Omental fat pad (tissue), 4 donors: ENCODE measurements around the gene H6PD. TPM values are rescaled to one million over a fixed set of nuclear protein-coding genes. Genes with fewer than 3 reads are reported as not detected.

ENCODE experiments used
- ATAC-seq: fragments of 150-250 bp; one replicate; pipeline ENCODE4 v1.9.1; 2016; ENCODE audit warnings: mild to moderate bottlenecking, moderate library complexity; ENCODE audit not compliant: low FRiP score
- DNase-seq: peaks from one replicate; pipeline ENCODE4 v3.0.0-alpha.2; 2019; ENCODE audit warnings: low spot score
- total RNA-seq, 4 donors: library from RNA; depleted of rRNA; stranded (reverse); fragments of >200 nt; gene quantifications; one replicate each; pipeline ENCODE4 v1.1.0, GENCODE V29; 2016
- TF ChIP-seq, protein P1 (sequence below), 3 donors: fragments of 450-650 bp; IDR thresholded peaks; one replicate each; pipeline ENCODE4 v1.5.1; 2016 to 2017; ENCODE audit warnings: antibody characterized with exemption in 3 of 3, mild to moderate bottlenecking in 3 of 3, moderate library complexity in 2 of 3

The H6PD gene
- total RNA-seq, 4 donors from 2014 or later = 75.5 to 142 (median 82.7) TPM

GRCh38 chr1:9292361-9293240 is 58.0 kb downstream of the H6PD start, which contains the start of gene SPSB1:
TSS of gene SPSB1 (plus strand) at chr1:9292894. CDS start at chr1:9355892, 62,998 bp downstream.
- DNase-seq = no peak
- peak; percentile 64 for ATAC-seq
- TF ChIP-seq, protein P1, sequence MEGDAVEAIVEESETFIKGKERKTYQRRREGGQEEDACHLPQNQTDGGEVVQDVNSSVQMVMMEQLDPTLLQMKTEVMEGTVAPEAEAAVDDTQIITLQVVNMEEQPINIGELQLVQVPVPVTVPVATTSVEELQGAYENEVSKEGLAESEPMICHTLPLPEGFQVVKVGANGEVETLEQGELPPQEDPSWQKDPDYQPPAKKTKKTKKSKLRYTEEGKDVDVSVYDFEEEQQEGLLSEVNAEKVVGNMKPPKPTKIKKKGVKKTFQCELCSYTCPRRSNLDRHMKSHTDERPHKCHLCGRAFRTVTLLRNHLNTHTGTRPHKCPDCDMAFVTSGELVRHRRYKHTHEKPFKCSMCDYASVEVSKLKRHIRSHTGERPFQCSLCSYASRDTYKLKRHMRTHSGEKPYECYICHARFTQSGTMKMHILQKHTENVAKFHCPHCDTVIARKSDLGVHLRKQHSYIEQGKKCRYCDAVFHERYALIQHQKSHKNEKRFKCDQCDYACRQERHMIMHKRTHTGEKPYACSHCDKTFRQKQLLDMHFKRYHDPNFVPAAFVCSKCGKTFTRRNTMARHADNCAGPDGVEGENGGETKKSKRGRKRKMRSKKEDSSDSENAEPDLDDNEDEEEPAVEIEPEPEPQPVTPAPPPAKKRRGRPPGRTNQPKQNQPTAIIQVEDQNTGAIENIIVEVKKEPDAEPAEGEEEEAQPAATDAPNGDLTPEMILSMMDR (IDR thresholded peaks at IDR 0.05) = no peak

DNA sequence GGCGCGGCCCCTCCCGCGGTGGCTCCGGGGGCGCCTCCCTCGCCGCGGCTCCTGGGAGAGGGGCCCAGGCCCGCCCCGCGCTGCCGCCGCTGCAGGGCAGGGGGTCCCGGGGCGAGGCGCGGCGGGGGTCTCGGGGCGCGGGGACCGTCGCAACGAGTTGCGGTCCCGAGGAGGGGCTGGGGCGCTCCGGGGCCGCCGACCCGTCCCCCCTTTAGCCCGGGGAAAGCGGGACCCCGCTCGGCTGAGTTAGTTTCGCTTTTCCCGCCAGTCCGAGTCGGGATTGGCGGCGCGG is 58.6 kb downstream of the H6PD start:
- TF ChIP-seq, protein P1 (IDR thresholded peaks at IDR 0.05) = no peak
- DNase-seq (no peak), ATAC-seq (no peak)

DNA sequence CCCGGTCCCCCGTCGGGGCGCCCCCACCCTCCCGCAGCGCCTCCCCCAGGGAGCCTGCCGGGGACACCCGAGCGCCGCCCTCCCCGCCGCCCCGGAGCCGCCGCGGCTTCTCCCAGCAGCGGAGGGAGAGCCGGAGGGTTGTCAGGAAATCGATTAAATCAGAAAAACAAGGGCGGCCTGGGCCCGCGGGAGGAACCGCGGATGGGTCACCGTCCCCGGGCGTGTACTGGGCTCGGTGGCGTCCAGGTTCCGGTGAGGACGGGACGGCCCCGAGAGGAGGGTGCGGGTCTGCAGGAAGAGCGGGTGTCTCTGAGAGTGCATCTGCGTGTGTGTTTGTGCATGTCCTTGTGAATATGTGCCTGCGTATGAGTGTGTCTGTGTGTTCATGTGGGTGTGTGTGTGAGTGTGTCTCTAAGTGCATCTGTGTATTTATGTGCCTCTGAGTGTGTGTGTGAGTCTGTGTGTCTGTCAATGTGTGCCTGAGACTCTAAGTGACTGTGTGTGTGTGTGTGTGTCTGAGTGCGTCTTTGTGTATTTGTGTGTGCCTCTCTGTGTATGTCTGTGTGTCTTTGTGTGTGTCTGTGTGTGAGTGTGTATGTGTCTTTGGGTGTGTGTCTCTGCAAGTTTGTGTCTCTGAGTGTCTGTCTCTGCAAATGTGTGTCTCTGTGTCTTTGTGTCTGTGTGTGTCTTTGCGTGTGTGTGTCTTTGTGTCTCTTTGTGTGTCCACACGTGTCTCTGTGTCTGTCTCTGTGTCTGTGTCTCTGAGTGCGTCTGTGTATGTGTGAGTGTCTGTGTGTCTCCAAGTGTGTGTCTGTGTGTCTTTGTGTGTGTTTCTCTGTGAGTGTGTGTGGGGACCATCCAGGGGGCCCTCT is 59.2 kb downstream of the H6PD start:
- TF ChIP-seq, protein P1 (IDR thresholded peaks at IDR 0.05) = no peak
- ATAC-seq (no peak), DNase-seq (no peak)

- DNase-seq = no peak
- no peak for ATAC-seq
- TF ChIP-seq, protein P1 (IDR thresholded peaks at IDR 0.05) = no peak
Measured at GRCh38 chr1:9294405-9294773, 59.8 kb downstream of the H6PD start.

DNA sequence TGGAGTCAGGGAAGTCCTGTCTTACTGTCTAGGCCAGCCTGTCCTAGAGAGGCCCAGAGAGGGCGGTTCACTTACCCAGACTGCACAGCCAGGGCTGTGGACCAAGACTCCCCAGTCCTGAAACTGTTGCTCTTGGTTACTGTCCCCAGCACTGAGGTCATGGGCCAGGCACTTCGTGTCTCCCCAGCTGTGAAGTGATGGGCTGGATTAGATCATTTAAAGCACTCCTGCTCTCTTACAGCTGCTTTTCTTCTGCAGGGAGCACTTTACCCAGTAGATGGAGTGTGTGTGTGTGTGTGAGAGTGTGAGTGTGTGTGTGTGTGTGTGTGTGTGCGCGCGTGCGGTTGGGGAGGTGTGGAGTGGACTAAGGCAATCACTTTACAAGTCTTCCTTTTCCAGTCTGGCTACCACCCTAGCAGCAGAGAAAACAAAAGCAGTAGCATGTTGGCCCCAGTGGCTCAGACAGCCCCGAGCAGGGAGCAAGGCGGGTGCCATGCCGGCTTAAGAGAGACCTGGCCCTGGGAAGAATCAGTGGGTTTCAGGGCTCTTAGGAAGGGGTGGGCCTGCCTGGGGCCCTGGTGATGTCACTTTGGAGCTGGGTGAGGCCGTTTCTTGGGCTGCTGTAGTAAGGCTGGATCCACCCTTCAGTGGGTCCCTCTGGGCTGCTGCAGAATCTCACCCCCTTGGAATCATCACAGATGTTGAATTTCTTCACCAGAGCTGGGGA is 60.5 kb downstream of the H6PD start:
- TF ChIP-seq, protein P1 (IDR thresholded peaks at IDR 0.05) = no peak
- ATAC-seq = no peak
- DNase-seq = no peak

- TF ChIP-seq, protein P1 (IDR thresholded peaks at IDR 0.05) = no peak
- DNase-seq (no peak), ATAC-seq (no peak)
Measured at GRCh38 chr1:9295884-9296283, 61.3 kb downstream of the H6PD start.
